Endometrium (tissue), 2 donors: ENCODE data around the gene EGLN2.
"Not testable (repeated sequence)": the region's sequence is repeated elsewhere in the genome, so short reads cannot be mapped to it uniquely, and the experiment has no call there.

Experiments
- FAIRE-seq: peaks from 2 replicates; lab custom pipeline; 2012; peaks lifted over from hg19 to GRCh38; lab: Jason Lieb, UNC
- donor health status: control.
- donor health status: control.

EGLN2 gene

DNA sequence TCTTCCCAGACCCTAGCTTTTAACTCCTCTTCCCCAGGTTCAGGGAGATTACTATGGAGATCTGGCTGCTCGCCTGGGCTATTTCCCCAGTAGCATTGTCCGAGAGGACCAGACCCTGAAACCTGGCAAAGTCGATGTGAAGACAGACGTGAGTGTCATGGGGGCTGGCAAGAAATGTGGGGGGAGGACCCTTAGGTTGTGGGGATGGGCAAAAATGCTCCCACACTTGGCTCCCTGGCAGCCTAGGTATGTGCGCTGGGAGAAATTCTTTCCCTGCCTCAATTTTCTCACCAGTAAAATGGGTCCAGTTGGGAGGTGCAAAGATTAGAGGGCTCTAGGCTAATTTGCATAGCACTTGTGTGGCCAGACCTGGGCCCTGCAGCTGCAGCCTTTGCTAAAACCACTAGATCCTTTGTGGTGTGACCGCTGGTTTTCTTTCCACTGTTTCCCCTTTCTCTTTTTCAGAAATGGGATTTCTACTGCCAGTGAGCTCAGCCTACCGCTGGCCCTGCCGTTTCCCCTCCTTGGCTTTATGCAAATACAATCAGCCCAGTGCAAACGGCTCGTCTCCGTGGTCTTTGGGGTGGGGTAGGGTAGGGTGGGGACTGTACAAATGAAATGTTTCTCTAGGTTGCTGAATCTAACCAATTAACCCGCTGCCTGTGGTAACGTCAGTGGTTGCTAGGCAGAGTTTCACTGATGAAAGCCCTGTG is 21.9 kb upstream of the EGLN2 start:
- FAIRE-seq = no peak

DNA sequence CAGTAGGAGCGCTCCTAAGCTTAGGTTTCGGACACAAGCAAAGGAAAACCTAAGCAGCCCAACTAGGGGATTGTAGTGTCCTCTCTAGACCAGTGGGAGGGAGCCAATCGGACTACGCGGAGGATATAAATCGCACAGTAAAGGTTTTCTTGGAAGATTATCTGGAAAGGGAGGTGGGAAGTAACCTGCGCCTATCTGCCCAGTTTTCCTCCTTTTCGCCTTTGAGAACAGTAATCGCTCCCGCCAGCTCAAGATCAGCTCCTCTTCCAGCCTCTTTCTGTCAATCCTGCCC is 21.4 kb upstream of the EGLN2 start:
- FAIRE-seq = no peak

GRCh38 chr19:40777937-40778705 is 20.9 kb upstream of the EGLN2 start, which contains the start of gene RAB4B:
RAB4B (plus strand) TSS chr19:40778247; CDS start chr19:40778376, 129 bp downstream.
- peak; percentile 96 for FAIRE-seq

- FAIRE-seq = no peak
Measured at GRCh38 chr19:40778706-40779284, 20.2 kb upstream of the EGLN2 start.

- no peak for FAIRE-seq
Measured at GRCh38 chr19:40780582-40780981, 18.4 kb upstream of the EGLN2 start.

- FAIRE-seq = no peak
Measured at GRCh38 chr19:40781140-40781539, 17.9 kb upstream of the EGLN2 start.

GRCh38 chr19:40783711-40784110 is 15.3 kb upstream of the EGLN2 start:
- no peak for FAIRE-seq

DNA sequence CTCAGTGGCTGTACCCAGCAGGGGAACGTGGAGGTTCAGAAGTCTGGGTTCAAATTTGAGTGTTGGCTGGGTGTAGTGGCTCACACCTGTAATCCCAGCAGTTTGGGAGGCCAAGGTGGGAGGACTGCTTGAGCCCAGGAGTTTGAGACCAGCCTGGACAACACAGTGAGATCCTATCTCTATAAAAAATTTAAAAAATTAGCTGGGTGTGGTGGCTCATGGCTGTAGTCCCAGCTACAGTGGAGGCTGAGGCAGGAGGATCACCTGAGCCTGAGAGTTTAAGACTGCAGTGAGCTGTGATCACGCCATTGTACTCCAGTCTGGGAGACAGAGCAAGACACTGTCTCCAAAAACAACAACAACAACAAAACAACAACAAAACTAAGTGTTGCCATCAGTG is 14.8 kb upstream of the EGLN2 start:
- not testable (repeated sequence) for FAIRE-seq

GRCh38 chr19:40785526-40785925 is 13.5 kb upstream of the EGLN2 start:
- no peak for FAIRE-seq

DNA sequence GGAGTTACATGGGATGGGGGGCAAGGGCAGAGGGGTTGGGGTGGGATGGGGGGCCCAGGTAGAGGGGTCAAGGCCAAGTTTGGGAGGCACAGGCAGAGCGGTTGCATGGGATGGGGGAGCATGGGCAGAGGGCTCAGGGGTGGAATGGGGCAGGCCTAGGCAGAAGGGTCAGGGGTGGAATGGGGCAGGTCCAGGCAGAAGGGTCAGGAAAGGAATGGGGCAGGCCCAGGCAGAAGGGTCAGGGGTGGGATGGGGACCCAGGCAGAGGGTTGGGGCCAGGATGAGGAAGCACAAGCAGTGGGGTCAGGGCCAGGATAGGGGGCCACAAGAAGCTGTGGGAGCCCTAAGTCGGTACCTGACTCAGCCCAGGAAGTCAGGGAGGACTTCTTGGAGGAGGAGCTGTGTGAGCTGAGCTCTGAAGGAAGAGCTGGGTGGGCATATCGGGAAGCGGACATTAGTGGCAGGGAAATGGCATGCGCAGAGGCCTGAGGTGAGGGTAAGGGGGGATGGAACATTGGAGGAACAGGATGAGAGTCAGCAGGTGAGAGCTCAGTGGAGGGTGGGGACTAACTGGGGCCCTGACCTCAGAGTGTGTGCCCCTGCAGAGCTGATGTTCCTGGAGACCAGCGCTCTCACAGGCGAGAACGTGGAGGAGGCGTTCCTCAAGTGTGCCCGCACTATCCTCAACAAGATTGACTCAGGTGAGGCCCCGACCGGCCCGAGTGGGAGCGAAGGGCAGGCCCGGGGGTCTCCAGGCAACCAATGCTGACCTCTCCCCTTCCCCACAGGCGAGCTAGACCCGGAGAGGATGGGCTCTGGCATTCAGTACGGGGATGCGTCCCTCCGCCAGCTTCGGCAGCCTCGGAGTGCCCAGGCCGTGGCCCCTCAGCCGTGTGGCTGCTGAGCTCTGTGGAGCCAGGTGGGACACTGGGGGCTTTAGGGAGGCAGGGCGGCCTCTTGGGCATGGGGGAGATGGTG is 12.6 kb upstream of the EGLN2 start:
- FAIRE-seq = no peak

DNA sequence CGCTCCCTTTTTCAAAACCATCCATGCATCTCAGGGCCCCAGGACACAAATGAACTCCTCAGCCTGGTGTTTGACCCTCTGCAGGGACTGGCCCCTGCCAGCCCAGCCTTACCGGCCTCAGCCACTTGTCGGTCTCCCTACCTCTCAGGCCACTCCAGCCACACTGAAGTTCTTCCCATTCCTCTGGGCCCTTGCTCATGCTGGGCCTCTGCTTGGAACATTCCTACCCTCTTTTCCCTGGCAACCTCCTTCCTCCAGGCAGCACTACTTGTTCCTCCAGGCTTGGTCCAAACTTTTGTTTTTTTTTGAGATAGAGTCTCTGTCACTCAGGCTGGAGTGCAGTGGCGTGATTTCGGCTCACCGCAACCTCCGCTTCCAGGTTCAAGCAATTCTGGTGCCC is 7.6 kb upstream of the EGLN2 start:
- FAIRE-seq = no peak

DNA sequence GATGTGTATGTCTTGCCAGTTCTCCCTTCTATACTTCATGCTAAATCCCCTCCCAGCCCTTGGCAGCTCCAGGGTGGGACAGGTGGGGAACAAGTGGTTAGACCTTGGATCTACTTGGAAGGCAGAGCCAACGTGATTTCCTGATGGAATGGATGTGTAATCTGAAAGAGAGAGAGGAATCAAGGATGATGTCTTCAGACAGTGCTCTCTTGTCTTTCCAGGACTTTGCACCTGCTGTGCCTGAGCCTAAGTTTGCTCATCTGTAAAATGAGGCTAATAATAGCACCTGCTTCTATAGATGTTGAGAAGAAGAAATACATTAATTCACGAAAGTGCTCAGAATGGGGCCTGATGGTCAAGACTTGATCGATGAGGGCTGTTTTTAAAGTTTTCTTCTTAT is 7.0 kb upstream of the EGLN2 start:
- no peak for FAIRE-seq

DNA sequence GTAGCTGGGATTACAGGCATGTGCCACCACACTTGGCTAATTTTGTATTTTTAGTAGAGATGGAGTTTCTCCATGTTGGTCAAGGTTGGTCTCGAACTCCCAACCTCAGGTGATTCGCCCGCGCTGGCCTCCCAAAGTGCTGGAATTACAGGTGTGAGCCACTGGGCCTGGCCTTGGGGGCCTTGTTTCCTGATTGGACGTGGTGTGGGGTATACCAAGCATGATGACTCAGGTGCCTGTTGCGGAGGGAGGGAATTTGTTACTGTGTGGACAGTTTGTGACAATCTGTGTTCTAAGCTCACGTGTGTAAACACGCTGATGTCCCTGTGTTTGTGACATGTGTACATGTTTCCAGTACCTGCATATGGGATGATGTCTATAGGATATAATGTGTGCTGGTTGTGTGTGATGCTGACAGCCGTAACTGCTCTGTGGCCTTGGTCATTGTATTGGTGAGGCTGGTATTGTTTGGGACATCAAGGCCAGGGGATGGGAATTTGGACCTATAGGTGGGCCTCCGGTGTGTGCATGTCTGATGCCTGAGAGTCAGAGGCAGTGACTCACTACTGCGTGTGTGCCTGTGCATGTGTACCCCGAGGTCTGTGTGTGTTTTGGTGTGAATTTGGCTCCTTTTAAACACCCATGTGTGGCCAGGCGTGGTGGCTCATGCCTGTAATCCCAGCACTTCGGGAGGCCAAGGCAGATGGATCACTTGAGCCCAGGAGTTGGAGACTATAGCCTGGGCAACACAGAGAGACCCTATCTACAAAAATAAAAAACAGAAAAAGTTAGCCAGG is 1.6 kb upstream of the EGLN2 start:
- FAIRE-seq = no peak

- no peak for FAIRE-seq
Measured at GRCh38 chr19:40797963-40798682, 868 bp upstream of the EGLN2 start.

DNA sequence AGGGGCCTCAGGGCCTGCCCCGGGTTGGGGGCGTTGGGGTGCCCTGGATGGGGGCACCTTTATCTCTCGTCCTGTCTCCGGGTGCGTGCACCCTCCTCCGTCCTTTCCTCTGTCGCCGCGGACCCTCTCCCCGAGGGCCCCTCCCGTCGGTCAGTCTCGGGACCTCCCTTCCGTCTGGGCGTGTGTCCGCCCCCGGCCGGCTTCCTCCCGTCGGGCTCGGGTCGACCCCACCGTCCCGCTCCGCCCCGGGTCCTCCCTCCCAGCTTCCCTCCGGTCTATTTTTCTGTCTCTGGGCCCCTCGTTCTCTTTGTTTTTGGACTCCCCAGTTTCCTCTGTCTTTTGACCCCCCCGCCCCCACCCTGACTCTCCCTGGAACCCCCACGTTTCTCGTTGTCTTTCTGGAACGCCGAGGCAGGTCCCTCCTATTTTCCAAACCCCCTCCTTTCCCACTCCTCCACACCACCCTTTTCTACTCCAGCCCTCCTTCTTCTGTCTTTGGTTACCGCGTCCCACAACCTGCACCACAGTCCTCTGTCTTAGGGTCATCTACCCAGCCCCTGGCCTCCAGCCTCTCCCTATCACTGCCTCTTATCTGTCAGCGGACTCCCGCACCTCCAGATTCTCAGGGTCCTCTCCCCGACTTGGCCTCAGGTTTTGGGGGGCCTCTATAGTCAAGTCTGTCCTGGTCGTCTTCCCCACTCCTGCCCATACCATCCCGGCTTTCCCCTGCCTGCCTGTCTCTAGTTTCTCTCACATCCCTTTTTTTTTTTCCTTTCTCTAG is 757 bp downstream of the EGLN2 start:
- FAIRE-seq = no peak

DNA sequence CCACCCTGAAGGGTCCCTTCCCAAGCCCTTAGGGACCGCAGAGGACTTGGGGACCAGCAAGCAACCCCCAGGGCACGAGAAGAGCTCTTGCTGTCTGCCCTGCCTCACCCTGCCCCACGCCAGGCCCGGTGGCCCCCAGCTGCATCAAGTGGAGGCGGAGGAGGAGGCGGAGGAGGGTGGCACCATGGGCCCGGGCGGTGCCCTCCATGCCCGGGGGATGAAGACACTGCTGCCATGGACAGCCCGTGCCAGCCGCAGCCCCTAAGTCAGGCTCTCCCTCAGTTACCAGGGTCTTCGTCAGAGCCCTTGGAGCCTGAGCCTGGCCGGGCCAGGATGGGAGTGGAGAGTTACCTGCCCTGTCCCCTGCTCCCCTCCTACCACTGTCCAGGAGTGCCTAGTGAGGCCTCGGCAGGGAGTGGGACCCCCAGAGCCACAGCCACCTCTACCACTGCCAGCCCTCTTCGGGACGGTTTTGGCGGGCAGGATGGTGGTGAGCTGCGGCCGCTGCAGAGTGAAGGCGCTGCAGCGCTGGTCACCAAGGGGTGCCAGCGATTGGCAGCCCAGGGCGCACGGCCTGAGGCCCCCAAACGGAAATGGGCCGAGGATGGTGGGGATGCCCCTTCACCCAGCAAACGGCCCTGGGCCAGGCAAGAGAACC is 1.5 kb downstream of the EGLN2 start:
- FAIRE-seq = no peak

DNA sequence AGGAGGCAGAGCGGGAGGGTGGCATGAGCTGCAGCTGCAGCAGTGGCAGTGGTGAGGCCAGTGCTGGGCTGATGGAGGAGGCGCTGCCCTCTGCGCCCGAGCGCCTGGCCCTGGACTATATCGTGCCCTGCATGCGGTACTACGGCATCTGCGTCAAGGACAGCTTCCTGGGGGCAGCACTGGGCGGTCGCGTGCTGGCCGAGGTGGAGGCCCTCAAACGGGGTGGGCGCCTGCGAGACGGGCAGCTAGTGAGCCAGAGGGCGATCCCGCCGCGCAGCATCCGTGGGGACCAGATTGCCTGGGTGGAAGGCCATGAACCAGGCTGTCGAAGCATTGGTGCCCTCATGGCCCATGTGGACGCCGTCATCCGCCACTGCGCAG is 2.0 kb downstream of the EGLN2 start:
- FAIRE-seq = no peak

DNA sequence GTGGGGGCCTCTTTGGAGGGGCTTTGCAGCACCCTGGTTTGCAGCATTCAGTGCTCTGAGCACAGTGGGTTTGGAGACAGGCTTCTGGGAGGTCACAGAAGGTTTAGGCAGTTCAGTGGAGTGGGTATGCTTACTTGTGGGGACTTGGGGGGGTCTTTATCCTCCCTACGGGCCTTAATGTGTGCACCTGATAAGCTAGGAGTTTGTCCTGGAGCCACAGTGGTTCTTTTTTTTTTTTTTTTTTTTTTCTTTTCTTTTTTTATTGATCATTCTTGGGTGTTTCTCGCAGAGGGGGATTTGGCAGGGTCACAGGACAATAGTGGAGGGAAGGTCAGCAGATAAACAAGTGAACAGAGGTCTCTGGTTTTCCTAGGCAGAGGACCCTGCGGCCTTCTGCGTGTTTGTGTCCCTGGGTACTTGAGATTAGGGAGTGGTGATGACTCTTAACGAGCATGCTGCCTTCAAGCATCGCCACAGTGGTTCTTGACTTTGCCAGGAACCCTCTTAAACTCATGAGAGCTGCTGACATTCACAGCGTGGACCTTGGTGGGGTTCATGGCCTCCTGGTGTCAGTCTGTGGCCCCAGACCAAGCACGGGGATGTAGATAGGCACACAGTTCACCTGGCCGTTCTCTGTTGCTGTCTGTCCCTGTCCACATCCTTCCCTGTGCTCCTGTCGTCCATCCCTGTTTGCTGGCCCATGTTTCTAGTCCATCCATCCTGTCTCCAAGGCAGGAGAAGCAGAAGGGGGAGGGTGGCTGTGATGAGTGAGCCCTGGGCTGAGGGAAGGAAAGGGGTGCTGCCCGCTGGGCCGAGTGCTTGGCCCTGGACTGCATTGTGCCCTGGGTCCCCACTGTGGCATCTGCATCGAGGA is 2.7 kb downstream of the EGLN2 start:
- no peak for FAIRE-seq
